ENCODE results near the gene FAM3D.

Gene FAM3D

GRCh38 chr3:58657036-58657520 is 9.5 kb downstream of the FAM3D start:
- DNase-seq (ENCODE audit: low spot score), result no peak
- Mint-ChIP-seq H3K27ac (no peak overlapping the region), H3K4me1 (ENCODE audit: low read depth) (no peaks in the 10 kb centered on the region), H3K27me3 (ENCODE audit: low read depth) (no peaks in the 10 kb centered on the region), H3K4me3 (no peak overlapping the region), H3K9me3 (no peaks in the 10 kb centered on the region), H3K36me3 (ENCODE audit: low read depth) (no peaks in the 10 kb centered on the region)

- Mint-ChIP-seq H3K9me3 (no peaks in the 10 kb centered on the region), H3K36me3 (ENCODE audit: low read depth) (no peaks in the 10 kb centered on the region), H3K27me3 (ENCODE audit: low read depth) (no peaks in the 10 kb centered on the region), H3K4me3 (no peak overlapping the region), H3K27ac (no peak overlapping the region), H3K4me1 (ENCODE audit: low read depth) (no peaks in the 10 kb centered on the region)
- no peak for DNase-seq (ENCODE audit: low spot score)
Measured at GRCh38 chr3:58656631-58657030, 9.9 kb downstream of the FAM3D start.

GRCh38 chr3:58654466-58654865 is 12.1 kb downstream of the FAM3D start:
- no peak for DNase-seq (ENCODE audit: low spot score)
- Mint-ChIP-seq H3K4me3 (no peak overlapping the region), H3K27me3 (ENCODE audit: low read depth) (no peaks in the 10 kb centered on the region), H3K9me3 (no peaks in the 10 kb centered on the region), H3K36me3 (ENCODE audit: low read depth) (no peaks in the 10 kb centered on the region), H3K4me1 (ENCODE audit: low read depth) (no peaks in the 10 kb centered on the region), H3K27ac (no peak overlapping the region)

- Mint-ChIP-seq H3K9me3 (no peaks in the 10 kb centered on the region), H3K4me1 (ENCODE audit: low read depth) (no peaks in the 10 kb centered on the region), H3K27ac (no peak overlapping the region), H3K4me3 (no peak overlapping the region), H3K27me3 (ENCODE audit: low read depth) (no peaks in the 10 kb centered on the region), H3K36me3 (ENCODE audit: low read depth) (no peaks in the 10 kb centered on the region)
- DNase-seq (ENCODE audit: low spot score), result no peak
Measured at GRCh38 chr3:58652624-58653023, 13.9 kb downstream of the FAM3D start.

- Mint-ChIP-seq H3K27ac (no peak overlapping the region), H3K9me3 (no peaks in the 10 kb centered on the region), H3K36me3 (ENCODE audit: low read depth) (no peaks in the 10 kb centered on the region), H3K27me3 (ENCODE audit: low read depth) (no peaks in the 10 kb centered on the region), H3K4me3 (no peak overlapping the region), H3K4me1 (ENCODE audit: low read depth) (no peaks in the 10 kb centered on the region)
- DNase-seq (ENCODE audit: low spot score), result no peak
Measured at GRCh38 chr3:58651276-58651675, 15.3 kb downstream of the FAM3D start.

- H3K4me1 Mint-ChIP-seq (ENCODE audit: low read depth), result no peaks in the 10 kb centered on the region
- no peaks in the 10 kb centered on the region for H3K27me3 Mint-ChIP-seq (ENCODE audit: low read depth)
- H3K4me3 Mint-ChIP-seq, result no peak overlapping the region
- no peak for DNase-seq (ENCODE audit: low spot score)
- H3K36me3 Mint-ChIP-seq (ENCODE audit: low read depth), result no peaks in the 10 kb centered on the region
- H3K9me3 Mint-ChIP-seq, result no peaks in the 10 kb centered on the region
- no peak overlapping the region for H3K27ac Mint-ChIP-seq
Measured at GRCh38 chr3:58647381-58648141, 19.0 kb downstream of the FAM3D start.

- no peaks in the 10 kb centered on the region for H3K9me3 Mint-ChIP-seq
- no peak for DNase-seq (ENCODE audit: low spot score)
- no peaks in the 10 kb centered on the region for H3K36me3 Mint-ChIP-seq (ENCODE audit: low read depth)
- no peak overlapping the region for H3K27ac Mint-ChIP-seq
- H3K27me3 Mint-ChIP-seq (ENCODE audit: low read depth), result no peaks in the 10 kb centered on the region
- no peak overlapping the region for H3K4me3 Mint-ChIP-seq
- H3K4me1 Mint-ChIP-seq (ENCODE audit: low read depth), result no peaks in the 10 kb centered on the region
Measured at GRCh38 chr3:58646503-58646902, 20.1 kb downstream of the FAM3D start.

- Mint-ChIP-seq H3K4me1 (ENCODE audit: low read depth) (no peaks in the 10 kb centered on the region), H3K36me3 (ENCODE audit: low read depth) (no peaks in the 10 kb centered on the region), H3K9me3 (no peaks in the 10 kb centered on the region), H3K4me3 (no peak overlapping the region), H3K27me3 (ENCODE audit: low read depth) (no peaks in the 10 kb centered on the region), H3K27ac (no peak overlapping the region)
- DNase-seq (ENCODE audit: low spot score), result no peak
Measured at GRCh38 chr3:58645726-58646125, 20.8 kb downstream of the FAM3D start.

GRCh38 chr3:58642846-58643245 is 23.7 kb downstream of the FAM3D start:
- Mint-ChIP-seq H3K27me3 (ENCODE audit: low read depth) (no peaks in the 10 kb centered on the region), H3K36me3 (ENCODE audit: low read depth) (no peaks in the 10 kb centered on the region), H3K9me3 (no peaks in the 10 kb centered on the region), H3K4me3 (no peak overlapping the region), H3K4me1 (ENCODE audit: low read depth) (no peaks in the 10 kb centered on the region), H3K27ac (no peak overlapping the region)
- DNase-seq (ENCODE audit: low spot score), result no peak

GRCh38 chr3:58640700-58641372 is 25.7 kb downstream of the FAM3D start:
- no peaks in the 10 kb centered on the region for H3K9me3 Mint-ChIP-seq
- H3K27ac Mint-ChIP-seq, result no peak overlapping the region
- no peaks in the 10 kb centered on the region for H3K4me1 Mint-ChIP-seq (ENCODE audit: low read depth)
- DNase-seq (ENCODE audit: low spot score), result peak; percentile 36
- H3K27me3 Mint-ChIP-seq (ENCODE audit: low read depth), result no peaks in the 10 kb centered on the region
- no peaks in the 10 kb centered on the region for H3K36me3 Mint-ChIP-seq (ENCODE audit: low read depth)
- H3K4me3 Mint-ChIP-seq, result no peak overlapping the region

- Mint-ChIP-seq H3K4me3 (no peak overlapping the region), H3K4me1 (ENCODE audit: low read depth) (no peaks in the 10 kb centered on the region), H3K27me3 (ENCODE audit: low read depth) (no peaks in the 10 kb centered on the region), H3K27ac (no peak overlapping the region), H3K36me3 (ENCODE audit: low read depth) (no peaks in the 10 kb centered on the region), H3K9me3 (no peaks in the 10 kb centered on the region)
- DNase-seq (ENCODE audit: low spot score), result no peak
Measured at GRCh38 chr3:58639842-58640241, 26.7 kb downstream of the FAM3D start.

- Mint-ChIP-seq H3K36me3 (ENCODE audit: low read depth) (no peaks in the 10 kb centered on the region), H3K27me3 (ENCODE audit: low read depth) (no peaks in the 10 kb centered on the region), H3K9me3 (no peaks in the 10 kb centered on the region), H3K4me1 (ENCODE audit: low read depth) (no peaks in the 10 kb centered on the region), H3K4me3 (no peak overlapping the region), H3K27ac (no peak overlapping the region)
- DNase-seq (ENCODE audit: low spot score), result no peak
Measured at GRCh38 chr3:58639001-58639400, 27.6 kb downstream of the FAM3D start.

- H3K9me3 Mint-ChIP-seq, result no peaks in the 10 kb centered on the region
- DNase-seq (ENCODE audit: low spot score), result no peak
- no peaks in the 10 kb centered on the region for H3K36me3 Mint-ChIP-seq (ENCODE audit: low read depth)
- H3K4me3 Mint-ChIP-seq, result no peak overlapping the region
- no peaks in the 10 kb centered on the region for H3K27me3 Mint-ChIP-seq (ENCODE audit: low read depth)
- H3K4me1 Mint-ChIP-seq (ENCODE audit: low read depth), result no peaks in the 10 kb centered on the region
- no peak overlapping the region for H3K27ac Mint-ChIP-seq
Measured at GRCh38 chr3:58638591-58638990, 28.0 kb downstream of the FAM3D start.

GRCh38 chr3:58637509-58637908 is 29.1 kb downstream of the FAM3D start:
- no peak for DNase-seq (ENCODE audit: low spot score)
- H3K27ac Mint-ChIP-seq, result no peak overlapping the region
- no peaks in the 10 kb centered on the region for H3K27me3 Mint-ChIP-seq (ENCODE audit: low read depth)
- no peaks in the 10 kb centered on the region for H3K9me3 Mint-ChIP-seq
- no peak overlapping the region for H3K4me3 Mint-ChIP-seq
- H3K36me3 Mint-ChIP-seq (ENCODE audit: low read depth), result no peaks in the 10 kb centered on the region
- H3K4me1 Mint-ChIP-seq (ENCODE audit: low read depth), result no peaks in the 10 kb centered on the region
